MM.1S (cell line): ENCODE data around the gene MACROD1.

Experiments used
- DNase-seq: peaks from one replicate; pipeline ENCODE4 v3.0.0-alpha.2; 2015
- H2AFZ ChIP-seq: fragments of 300-600 bp; sonication (generic); 2 replicates; pipeline ENCODE4 v1.6.0; 2016; ENCODE audit warnings: antibody characterized with exemption, low read length
- H3F3A ChIP-seq: fragments of 300-600 bp; sonication (generic); 2 replicates; pipeline ENCODE4 v1.6.1; 2016; ENCODE audit warnings: mild to moderate bottlenecking, antibody characterized with exemption, low read length, moderate library complexity, mixed read lengths; ENCODE audit not compliant: insufficient read depth
- H3K27ac ChIP-seq: fragments of 300-600 bp; sonication (generic); 2 replicates; pipeline ENCODE4 v1.5.1; 2016; ENCODE audit warnings: mild to moderate bottlenecking, low read length
- H3K27me3 ChIP-seq: fragments of 300-600 bp; sonication (generic); replicated peaks from 2 replicates; pipeline ENCODE4 v1.6.0; 2016; ENCODE audit warnings: low read length; ENCODE audit not compliant: insufficient read depth
- H3K36me3 ChIP-seq: fragments of 300-600 bp; sonication (generic); replicated peaks from 2 replicates; pipeline ENCODE4 v1.6.1; 2016; ENCODE audit warnings: mild to moderate bottlenecking, low read length, mixed read lengths; ENCODE audit not compliant: insufficient read depth
- H3K4me1 ChIP-seq: fragments of 300-600 bp; sonication (generic); 2 replicates; pipeline ENCODE4 v1.6.1; 2016; ENCODE audit warnings: low read length, mixed read lengths
- H3K4me2 ChIP-seq: fragments of 300-600 bp; sonication (generic); 2 replicates; pipeline ENCODE4 v1.6.0; 2016; ENCODE audit warnings: low read depth, low read length
- H3K4me3 ChIP-seq: fragments of 300-600 bp; sonication (generic); 2 replicates; pipeline ENCODE4 v1.5.1; 2016; ENCODE audit warnings: low read length, mixed read lengths
- H3K79me2 ChIP-seq: fragments of 300-600 bp; sonication (generic); 2 replicates; pipeline ENCODE4 v1.6.1; 2016; ENCODE audit warnings: mixed run types, low read length, mixed read lengths
- H3K9ac ChIP-seq: fragments of 300-600 bp; sonication (generic); 2 replicates; pipeline ENCODE4 v1.6.1; 2016; ENCODE audit warnings: low read length, mixed read lengths
- H3K9me2 ChIP-seq: fragments of 300-600 bp; sonication (generic); replicated peaks from 2 replicates; pipeline ENCODE4 v1.6.1; 2016; ENCODE audit warnings: mild to moderate bottlenecking, low read length, mixed read lengths; ENCODE audit not compliant: insufficient read depth
- H3K9me3 ChIP-seq: fragments of 300-600 bp; sonication (generic); replicated peaks from 2 replicates; pipeline ENCODE4 v1.6.1; 2016; ENCODE audit warnings: mild to moderate bottlenecking, low read length, mixed read lengths; ENCODE audit not compliant: insufficient read depth
- H4K20me1 ChIP-seq: fragments of 300-600 bp; sonication (generic); 2 replicates; pipeline ENCODE4 v1.6.1; 2016; ENCODE audit warnings: mild to moderate bottlenecking, low read length, moderate library complexity, mixed read lengths; ENCODE audit not compliant: insufficient read depth
- EZH2 ChIP-seq: fragments of 300-600 bp; sonication (generic); optimal IDR thresholded peaks from 2 replicates; pipeline ENCODE3; 2017; ENCODE audit warnings: low read depth, mild to moderate bottlenecking, antibody characterized with exemption, low read length, mixed read lengths
- EZH2phosphoT487 ChIP-seq: fragments of 300-600 bp; sonication (generic); IDR thresholded peaks from 2 replicates; pipeline ENCODE4 v1.6.1; 2018; ENCODE audit warnings: antibody characterized with exemption, low read length
- TF ChIP-seq, protein P1 (sequence below): fragments of 300-600 bp; sonication (generic); IDR thresholded peaks from 2 replicates; pipeline ENCODE4 v1.5.1; 2016; ENCODE audit warnings: antibody characterized with exemption, low read length, mixed read lengths

Gene MACROD1

DNA sequence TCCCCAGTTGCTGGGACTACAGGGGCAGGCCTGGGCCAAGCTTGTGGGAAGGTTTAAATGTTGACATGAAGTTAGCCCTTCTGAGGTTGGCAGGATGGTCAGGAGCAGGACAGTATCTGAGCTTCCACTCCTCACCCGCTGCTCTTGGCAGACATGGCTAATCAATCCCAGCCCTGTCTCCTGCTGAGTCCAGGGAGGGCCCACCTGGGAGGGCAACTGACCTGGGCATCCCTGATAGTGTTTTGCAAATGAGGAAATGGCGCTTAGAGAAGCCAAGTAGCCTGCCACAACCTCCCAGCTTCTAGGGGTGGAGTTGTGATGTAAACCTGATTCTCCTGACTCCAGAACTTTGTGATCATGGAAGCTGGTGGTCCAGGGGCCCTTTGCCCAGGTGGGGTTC, 113.5 kb downstream of the MACROD1 start:
- H2AFZ ChIP-seq: no peak overlapping the region
- no peaks in the 10 kb centered on the region for H4K20me1 ChIP-seq
- no peaks in the 10 kb centered on the region for H3K9me3 ChIP-seq
- no peaks in the 10 kb centered on the region for H3F3A ChIP-seq
- H3K4me3 ChIP-seq: no peak overlapping the region
- H3K9me2 ChIP-seq: no peaks in the 10 kb centered on the region
- H3K36me3 ChIP-seq: no peaks in the 10 kb centered on the region
- no peak for DNase-seq
- no peaks in the 10 kb centered on the region for H3K27me3 ChIP-seq
- H3K4me1 ChIP-seq: no peaks in the 10 kb centered on the region
- TF ChIP-seq EZH2: no peak
- TF ChIP-seq EZH2phosphoT487: no peak
- TF ChIP-seq, protein P1, sequence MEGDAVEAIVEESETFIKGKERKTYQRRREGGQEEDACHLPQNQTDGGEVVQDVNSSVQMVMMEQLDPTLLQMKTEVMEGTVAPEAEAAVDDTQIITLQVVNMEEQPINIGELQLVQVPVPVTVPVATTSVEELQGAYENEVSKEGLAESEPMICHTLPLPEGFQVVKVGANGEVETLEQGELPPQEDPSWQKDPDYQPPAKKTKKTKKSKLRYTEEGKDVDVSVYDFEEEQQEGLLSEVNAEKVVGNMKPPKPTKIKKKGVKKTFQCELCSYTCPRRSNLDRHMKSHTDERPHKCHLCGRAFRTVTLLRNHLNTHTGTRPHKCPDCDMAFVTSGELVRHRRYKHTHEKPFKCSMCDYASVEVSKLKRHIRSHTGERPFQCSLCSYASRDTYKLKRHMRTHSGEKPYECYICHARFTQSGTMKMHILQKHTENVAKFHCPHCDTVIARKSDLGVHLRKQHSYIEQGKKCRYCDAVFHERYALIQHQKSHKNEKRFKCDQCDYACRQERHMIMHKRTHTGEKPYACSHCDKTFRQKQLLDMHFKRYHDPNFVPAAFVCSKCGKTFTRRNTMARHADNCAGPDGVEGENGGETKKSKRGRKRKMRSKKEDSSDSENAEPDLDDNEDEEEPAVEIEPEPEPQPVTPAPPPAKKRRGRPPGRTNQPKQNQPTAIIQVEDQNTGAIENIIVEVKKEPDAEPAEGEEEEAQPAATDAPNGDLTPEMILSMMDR: no peak
- no peak overlapping the region for H3K4me2 ChIP-seq
- no peak overlapping the region for H3K9ac ChIP-seq
- H3K79me2 ChIP-seq: no peaks in the 10 kb centered on the region
- H3K27ac ChIP-seq: no peak overlapping the region

DNA sequence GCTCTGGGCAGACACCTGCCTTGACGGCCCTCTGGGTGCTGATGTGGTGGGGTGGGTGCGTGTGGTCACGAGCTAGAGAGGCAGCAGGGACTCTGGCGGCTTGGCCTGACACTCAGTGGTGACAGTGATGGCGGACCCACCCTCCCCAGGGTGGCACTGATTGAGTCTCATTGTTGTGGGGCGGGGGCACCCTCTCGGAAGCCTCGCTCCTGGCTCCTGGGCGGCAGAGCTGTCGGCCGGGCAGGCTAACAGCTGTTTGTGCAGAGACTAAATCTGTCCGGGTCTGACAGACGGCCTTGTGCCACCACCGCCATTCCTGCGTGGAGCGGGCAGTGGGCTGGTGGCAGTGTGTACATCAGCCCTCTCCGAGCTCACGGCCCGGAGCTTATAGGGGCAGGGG, 114.6 kb downstream of the MACROD1 start:
- DNase-seq: no peak
- H3K27me3 ChIP-seq: no peaks in the 10 kb centered on the region
- no peaks in the 10 kb centered on the region for H3K36me3 ChIP-seq
- no peaks in the 10 kb centered on the region for H4K20me1 ChIP-seq
- H3K4me2 ChIP-seq: no peak overlapping the region
- no peak overlapping the region for H3K4me3 ChIP-seq
- no peak for TF ChIP-seq EZH2phosphoT487
- TF ChIP-seq, protein P1: no peak
- TF ChIP-seq EZH2: no peak
- no peak overlapping the region for H3K9ac ChIP-seq
- no peak overlapping the region for H2AFZ ChIP-seq
- no peaks in the 10 kb centered on the region for H3K79me2 ChIP-seq
- H3K9me3 ChIP-seq: no peaks in the 10 kb centered on the region
- no peaks in the 10 kb centered on the region for H3K9me2 ChIP-seq
- H3K4me1 ChIP-seq: no peaks in the 10 kb centered on the region
- no peaks in the 10 kb centered on the region for H3F3A ChIP-seq
- no peak overlapping the region for H3K27ac ChIP-seq

DNA sequence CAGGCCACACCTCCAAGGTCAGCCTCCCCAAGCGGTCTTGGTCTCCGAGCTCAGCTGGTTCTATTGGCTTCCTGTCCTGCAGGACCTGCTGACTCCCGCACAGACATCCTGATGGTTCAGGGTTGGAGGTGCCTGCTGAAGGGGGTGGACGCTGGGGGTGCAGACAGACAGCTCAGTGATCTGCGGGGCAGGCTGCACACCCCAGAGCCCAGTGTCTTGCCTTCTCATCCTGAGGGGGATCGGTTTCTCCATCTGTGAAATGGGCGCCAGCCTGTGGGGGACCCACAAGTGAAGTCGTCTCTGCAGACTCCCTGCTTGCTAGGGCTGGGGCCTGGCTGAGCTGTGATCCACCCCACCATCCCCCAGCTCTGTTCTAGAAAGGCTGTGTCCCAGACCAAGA, 116.4 kb downstream of the MACROD1 start:
- TF ChIP-seq, protein P1: no peak
- TF ChIP-seq EZH2phosphoT487: no peak
- no peak for TF ChIP-seq EZH2
- H3K27me3 ChIP-seq: no peaks in the 10 kb centered on the region

More for the DNA sequence above, 116.4 kb downstream of the MACROD1 start:
- Histone ChIP-seq H3K4me1 (no peaks in the 10 kb centered on the region), H3K36me3 (no peaks in the 10 kb centered on the region), H3K27ac (no peak overlapping the region), H3K9ac (no peak overlapping the region), H4K20me1 (no peaks in the 10 kb centered on the region), H2AFZ (no peak overlapping the region), H3F3A (no peaks in the 10 kb centered on the region), H3K9me2 (no peaks in the 10 kb centered on the region), H3K9me3 (no peaks in the 10 kb centered on the region), H3K4me2 (no peak overlapping the region), H3K4me3 (no peak overlapping the region), H3K79me2 (no peaks in the 10 kb centered on the region)
- no peak for DNase-seq
